Bronchial epithelial cell (primary cell): ENCODE data around the gene TSPYL1. TPM values are rescaled to one million over a fixed set of nuclear protein-coding genes. Genes with fewer than 3 reads are reported as not detected.

Experiments
- DNase-seq: peaks from one replicate; pipeline ENCODE4 v3.0.0-alpha.2; 2010; ENCODE audit warnings: low read depth
- FAIRE-seq: peaks from 2 replicates; lab custom pipeline; 2011; peaks lifted over from hg19 to GRCh38; lab: Jason Lieb, UNC
- H3K27me3 ChIP-seq: 2 replicates; pipeline ENCODE4 v1.5.1; 2011; ENCODE audit warnings: low read length; ENCODE audit not compliant: control insufficient read depth, insufficient read depth
- H3K36me3 ChIP-seq: 2 replicates; pipeline ENCODE4 v1.5.1; 2011; ENCODE audit warnings: low read length; ENCODE audit not compliant: control insufficient read depth, insufficient read depth
- H3K4me3 ChIP-seq: 2 replicates; pipeline ENCODE4 v1.5.1; 2011; ENCODE audit warnings: mild to moderate bottlenecking, low read depth, low read length, control low read depth
- total RNA-seq: library from RNA; depleted of rRNA; stranded (reverse); fragments of >200 nt; gene quantifications from 2 replicates; pipeline ENCODE4 v1.2.1, GENCODE V29; 2014
- TF ChIP-seq, protein P1 (sequence below): IDR thresholded peaks from 2 replicates; pipeline ENCODE4 v1.5.1; 2011; ENCODE audit warnings: mild to moderate bottlenecking, moderate library complexity, low read length, control low read depth, inconsistent platforms; ENCODE audit not compliant: insufficient read depth, severe bottlenecking

The TSPYL1 gene
- total RNA-seq, result 72.4 and 134 TPM in 2 replicates

DNA sequence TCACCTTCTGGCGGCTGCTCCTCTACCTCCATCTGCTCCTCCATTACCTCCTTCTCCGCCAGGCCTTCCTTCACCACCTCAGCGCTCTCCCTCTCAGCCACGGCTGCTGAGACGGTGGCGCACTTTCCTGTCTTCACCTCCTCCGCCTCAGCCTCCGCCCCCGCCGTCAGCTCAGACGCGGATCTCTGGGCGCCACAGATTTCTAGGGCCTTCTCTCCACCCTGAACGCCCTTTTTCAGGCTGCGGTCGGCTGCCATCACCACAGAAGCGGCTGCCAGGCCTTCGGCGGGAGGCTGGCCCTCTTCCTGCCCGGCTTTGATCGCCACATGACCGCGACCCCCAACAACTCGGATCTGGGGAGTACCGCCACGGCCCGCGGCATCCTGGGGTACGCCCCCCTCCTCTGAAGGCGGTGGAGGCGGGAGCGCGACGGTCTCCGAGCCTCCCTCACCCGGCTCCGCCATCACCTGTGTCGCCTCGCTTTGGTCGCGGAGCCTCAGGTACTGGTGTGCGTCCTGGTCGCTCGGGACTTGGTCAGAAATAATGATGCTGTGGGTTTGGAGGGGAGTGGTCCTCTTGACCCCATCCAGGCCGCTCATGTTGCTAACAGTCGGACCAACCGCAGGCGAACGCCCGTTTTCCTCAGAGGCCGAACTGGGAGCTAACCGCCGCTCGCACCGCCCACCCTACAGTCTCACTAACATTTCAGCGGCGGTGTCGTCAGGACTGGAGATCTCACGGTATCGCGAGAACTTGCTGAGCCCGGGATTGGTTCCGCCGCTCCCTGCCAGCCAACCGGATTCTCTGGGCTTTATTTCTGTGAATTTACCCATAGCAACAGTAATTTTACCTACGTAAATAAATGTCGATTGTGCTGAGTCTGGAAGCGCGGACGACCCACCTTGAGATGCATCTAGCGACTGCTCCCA, at the start of gene TSPYL1:
TSS of gene TSPYL1 (minus strand) at position 699 of the 929 bp plus-strand sequence. CDS start at position 599, 100 bp downstream.
- Histone ChIP-seq H3K4me3 (peak within 1 kb of the TSS; percentile 76), H3K27me3 (no peaks in the 10 kb centered on the region), H3K36me3 (peaks cover 3% of the 10 kb centered on the region)
- DNase-seq (peak; percentile 93), FAIRE-seq (no peak)
- TF ChIP-seq, protein P1, sequence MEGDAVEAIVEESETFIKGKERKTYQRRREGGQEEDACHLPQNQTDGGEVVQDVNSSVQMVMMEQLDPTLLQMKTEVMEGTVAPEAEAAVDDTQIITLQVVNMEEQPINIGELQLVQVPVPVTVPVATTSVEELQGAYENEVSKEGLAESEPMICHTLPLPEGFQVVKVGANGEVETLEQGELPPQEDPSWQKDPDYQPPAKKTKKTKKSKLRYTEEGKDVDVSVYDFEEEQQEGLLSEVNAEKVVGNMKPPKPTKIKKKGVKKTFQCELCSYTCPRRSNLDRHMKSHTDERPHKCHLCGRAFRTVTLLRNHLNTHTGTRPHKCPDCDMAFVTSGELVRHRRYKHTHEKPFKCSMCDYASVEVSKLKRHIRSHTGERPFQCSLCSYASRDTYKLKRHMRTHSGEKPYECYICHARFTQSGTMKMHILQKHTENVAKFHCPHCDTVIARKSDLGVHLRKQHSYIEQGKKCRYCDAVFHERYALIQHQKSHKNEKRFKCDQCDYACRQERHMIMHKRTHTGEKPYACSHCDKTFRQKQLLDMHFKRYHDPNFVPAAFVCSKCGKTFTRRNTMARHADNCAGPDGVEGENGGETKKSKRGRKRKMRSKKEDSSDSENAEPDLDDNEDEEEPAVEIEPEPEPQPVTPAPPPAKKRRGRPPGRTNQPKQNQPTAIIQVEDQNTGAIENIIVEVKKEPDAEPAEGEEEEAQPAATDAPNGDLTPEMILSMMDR, result no peak

DNA sequence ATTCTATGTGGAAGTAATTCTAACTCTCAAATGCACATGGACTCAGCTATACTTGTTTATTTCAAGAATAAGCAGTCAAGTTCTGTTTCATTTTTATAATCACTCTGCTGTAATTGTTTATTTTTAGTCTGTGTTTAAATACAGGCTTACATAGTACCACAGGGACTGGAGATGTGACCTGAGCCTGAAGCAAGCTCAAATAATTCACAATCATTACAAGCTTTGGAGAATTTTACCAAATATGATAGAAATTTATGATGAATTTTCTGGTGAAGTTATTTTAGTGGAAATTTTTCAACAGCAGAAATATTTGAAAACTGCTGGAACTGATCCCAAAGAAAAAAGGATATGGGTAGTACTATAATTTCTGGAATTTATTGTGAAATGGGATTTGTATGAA, 49.4 kb upstream of the TSPYL1 start:
- Histone ChIP-seq H3K27me3 (no peaks in the 10 kb centered on the region), H3K36me3 (no peaks in the 10 kb centered on the region), H3K4me3 (no peak overlapping the region)
- TF ChIP-seq, protein P1, result no peak
- DNase-seq, result no peak
- FAIRE-seq, result no peak

DNA sequence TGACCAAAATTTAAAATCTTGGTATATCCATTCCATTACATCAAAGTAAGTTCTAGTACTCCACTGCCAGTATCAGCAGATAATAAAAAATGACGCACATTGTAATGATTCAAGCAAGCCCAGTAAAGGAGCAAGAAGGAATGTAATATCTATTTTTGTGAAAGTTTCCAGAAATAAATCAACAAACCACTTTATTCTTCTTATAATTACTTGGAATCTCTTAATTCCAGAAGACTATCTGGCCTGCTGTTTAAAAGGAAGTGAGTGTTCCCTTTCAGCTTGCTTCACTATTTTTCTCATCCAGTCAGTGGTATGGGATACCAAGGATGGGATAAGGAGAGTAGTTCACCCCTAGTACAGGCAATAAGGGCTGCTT, 48.8 kb upstream of the TSPYL1 start:
- DNase-seq (no peak), FAIRE-seq (no peak)
- H3K27me3 ChIP-seq, result no peaks in the 10 kb centered on the region
- H3K4me3 ChIP-seq, result no peak overlapping the region
- H3K36me3 ChIP-seq, result no peaks in the 10 kb centered on the region
- TF ChIP-seq, protein P1, result no peak

DNA sequence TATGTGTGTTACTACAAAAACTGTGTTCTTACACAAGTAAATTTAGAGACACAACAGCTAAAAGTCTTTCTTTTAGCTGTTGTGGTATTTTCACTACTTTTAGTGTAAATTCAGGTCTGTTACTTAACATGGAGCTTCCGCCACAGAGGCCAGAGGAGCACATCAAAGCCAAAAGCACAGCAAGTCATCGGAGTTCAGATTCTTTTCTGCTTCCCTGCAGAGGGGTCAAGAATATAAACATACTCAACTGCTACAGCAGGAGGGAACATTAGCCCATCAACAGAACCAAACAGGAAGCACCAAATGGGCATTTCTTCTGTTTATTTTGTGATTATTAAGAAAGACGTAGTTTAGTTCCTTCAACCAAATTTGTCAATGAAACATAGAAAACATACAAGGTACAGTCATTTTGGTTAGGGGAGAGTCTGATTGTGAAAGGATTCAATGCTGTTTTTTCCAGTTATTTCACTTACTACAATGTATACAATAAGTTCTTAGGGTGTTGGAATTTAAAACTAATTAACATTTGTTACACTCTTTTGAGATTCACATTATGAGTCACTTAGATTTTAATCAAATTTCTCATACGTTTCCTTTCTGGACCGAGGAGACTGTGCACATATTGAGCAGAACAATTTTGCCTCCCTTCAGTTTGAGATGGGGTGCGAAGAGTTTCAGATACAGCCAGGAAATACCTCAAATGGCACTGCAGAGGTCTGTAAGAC, 48.2 kb upstream of the TSPYL1 start:
- no peaks in the 10 kb centered on the region for H3K27me3 ChIP-seq
- DNase-seq (no peak), FAIRE-seq (no peak)
- H3K4me3 ChIP-seq, result no peak overlapping the region
- H3K36me3 ChIP-seq, result no peaks in the 10 kb centered on the region
- TF ChIP-seq, protein P1, result no peak

DNA sequence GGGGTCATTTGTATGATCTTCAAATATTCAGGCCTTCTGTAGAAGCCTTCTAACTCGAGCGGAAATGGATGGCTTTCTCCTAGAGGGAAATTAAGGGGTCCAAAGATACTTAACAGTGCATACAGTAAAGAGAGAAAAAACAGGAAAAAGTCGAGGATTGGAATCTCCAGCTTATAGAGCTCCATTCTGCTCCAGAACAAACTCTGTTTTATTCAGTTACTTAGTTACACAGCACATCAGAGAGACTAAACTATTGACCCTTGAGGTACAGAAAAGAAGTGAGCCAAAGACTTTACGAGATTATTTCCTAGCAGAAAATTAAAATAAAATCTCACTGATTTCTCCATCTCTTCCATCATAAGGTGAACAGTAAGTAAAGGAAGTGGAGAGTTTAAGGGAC, 47.3 kb upstream of the TSPYL1 start:
- TF ChIP-seq, protein P1, result no peak
- Histone ChIP-seq H3K27me3 (no peaks in the 10 kb centered on the region), H3K4me3 (no peak overlapping the region), H3K36me3 (no peaks in the 10 kb centered on the region)
- DNase-seq (no peak), FAIRE-seq (no peak)
